ENCODE measurements around the gene TEKT4.
"Not testable (repeated sequence)": the region's sequence is repeated elsewhere in the genome, so short reads cannot be mapped to it uniquely, and the experiment has no call there.

Gene TEKT4

DNA sequence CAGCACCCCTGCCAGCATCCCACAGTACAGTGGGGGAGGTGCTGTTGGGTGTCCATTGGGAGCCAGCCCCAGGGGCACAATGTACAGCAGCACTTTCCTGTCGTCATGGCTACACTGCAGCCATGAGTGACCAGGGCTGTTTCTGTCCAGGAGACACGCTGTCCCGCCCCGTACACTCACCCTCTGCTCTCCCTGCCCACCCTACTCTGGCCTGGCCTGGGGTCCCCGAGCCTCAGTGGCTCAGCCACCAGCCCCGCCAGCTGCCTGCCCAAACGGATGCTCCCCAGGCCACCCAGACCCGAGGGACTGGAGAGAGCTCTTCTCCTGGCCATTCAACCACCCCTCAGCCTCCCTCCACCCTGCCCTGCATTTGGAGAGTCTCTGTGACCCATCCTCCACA, 9.3 kb downstream of the TEKT4 start:
- Histone ChIP-seq H3K79me2 (ENCODE audit: control insufficient read depth, low read length) (no peaks in the 10 kb centered on the region), H3K4me2 (ENCODE audit: low read length) (no peak overlapping the region), H3K27me3 (ENCODE audit: control insufficient read depth, low read length) (no peaks in the 10 kb centered on the region), H4K20me1 (ENCODE audit: control insufficient read depth, insufficient read depth, low read depth, low read length) (no peaks in the 10 kb centered on the region), H3K9me2 (replicated peaks; ENCODE audit: control insufficient read depth, low read length) (no peaks in the 10 kb centered on the region), H3K4me1 (ENCODE audit: control insufficient read depth, low read length) (no peaks in the 10 kb centered on the region), H3K9me3 (ENCODE audit: control insufficient read depth, insufficient read depth, low read length) (no peaks in the 10 kb centered on the region), H3K36me3 (ENCODE audit: control insufficient read depth, low read length) (no peaks in the 10 kb centered on the region), H3K4me3 (ENCODE audit: low read length) (no peak overlapping the region), H3K27ac (ENCODE audit: low read depth, low read length) (no peak overlapping the region), H3F3A (ENCODE audit: control insufficient read depth, insufficient read depth) (no peaks in the 10 kb centered on the region)
- TF ChIP-seq, protein P1, sequence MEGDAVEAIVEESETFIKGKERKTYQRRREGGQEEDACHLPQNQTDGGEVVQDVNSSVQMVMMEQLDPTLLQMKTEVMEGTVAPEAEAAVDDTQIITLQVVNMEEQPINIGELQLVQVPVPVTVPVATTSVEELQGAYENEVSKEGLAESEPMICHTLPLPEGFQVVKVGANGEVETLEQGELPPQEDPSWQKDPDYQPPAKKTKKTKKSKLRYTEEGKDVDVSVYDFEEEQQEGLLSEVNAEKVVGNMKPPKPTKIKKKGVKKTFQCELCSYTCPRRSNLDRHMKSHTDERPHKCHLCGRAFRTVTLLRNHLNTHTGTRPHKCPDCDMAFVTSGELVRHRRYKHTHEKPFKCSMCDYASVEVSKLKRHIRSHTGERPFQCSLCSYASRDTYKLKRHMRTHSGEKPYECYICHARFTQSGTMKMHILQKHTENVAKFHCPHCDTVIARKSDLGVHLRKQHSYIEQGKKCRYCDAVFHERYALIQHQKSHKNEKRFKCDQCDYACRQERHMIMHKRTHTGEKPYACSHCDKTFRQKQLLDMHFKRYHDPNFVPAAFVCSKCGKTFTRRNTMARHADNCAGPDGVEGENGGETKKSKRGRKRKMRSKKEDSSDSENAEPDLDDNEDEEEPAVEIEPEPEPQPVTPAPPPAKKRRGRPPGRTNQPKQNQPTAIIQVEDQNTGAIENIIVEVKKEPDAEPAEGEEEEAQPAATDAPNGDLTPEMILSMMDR (IDR thresholded peaks at IDR 0.05; ENCODE audit: low read depth, low read length, poor library complexity, severe bottlenecking) = no peak
- TF ChIP-seq EZH2phosphoT487 (IDR thresholded peaks at IDR 0.05; ENCODE audit: borderline replicate concordance, low read length) = no peak

GRCh38 chr2:94881070-94881469, 9.8 kb downstream of the TEKT4 start:
- Histone ChIP-seq H3K9me2 (replicated peaks; ENCODE audit: control insufficient read depth, low read length) (no peaks in the 10 kb centered on the region), H3K4me3 (ENCODE audit: low read length) (no peak overlapping the region), H3K4me2 (ENCODE audit: low read length) (no peak overlapping the region), H3K27ac (ENCODE audit: low read depth, low read length) (no peak overlapping the region), H3K36me3 (ENCODE audit: control insufficient read depth, low read length) (no peaks in the 10 kb centered on the region), H3F3A (ENCODE audit: control insufficient read depth, insufficient read depth) (no peaks in the 10 kb centered on the region), H3K27me3 (ENCODE audit: control insufficient read depth, low read length) (no peaks in the 10 kb centered on the region), H3K4me1 (ENCODE audit: control insufficient read depth, low read length) (no peaks in the 10 kb centered on the region), H3K9me3 (ENCODE audit: control insufficient read depth, insufficient read depth, low read length) (no peaks in the 10 kb centered on the region), H4K20me1 (ENCODE audit: control insufficient read depth, insufficient read depth, low read depth, low read length) (no peaks in the 10 kb centered on the region), H3K79me2 (ENCODE audit: control insufficient read depth, low read length) (no peaks in the 10 kb centered on the region)
- TF ChIP-seq, protein P1 (IDR thresholded peaks at IDR 0.05; ENCODE audit: low read depth, low read length, poor library complexity, severe bottlenecking) = no peak

DNA sequence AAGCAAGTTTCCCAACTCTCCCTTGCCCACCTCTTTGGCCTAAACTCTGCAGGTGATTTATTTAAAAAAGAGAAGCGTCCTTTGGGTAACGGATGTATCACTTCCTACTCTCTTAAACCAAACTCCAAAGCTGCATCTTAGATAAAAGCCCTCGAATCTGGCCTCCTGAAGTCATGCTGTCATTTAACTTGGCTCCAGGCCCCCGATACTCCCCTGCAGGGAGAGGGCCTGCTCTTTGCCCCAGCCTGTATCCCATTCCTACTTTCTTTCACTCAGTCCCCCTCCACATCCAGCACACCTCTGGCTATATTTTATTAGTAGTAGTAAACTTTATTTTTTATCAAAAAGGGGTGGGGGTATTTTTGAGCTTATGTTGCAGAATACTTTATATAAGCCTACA, 19.0 kb downstream of the TEKT4 start:
- Histone ChIP-seq H3K36me3 (ENCODE audit: control insufficient read depth, low read length) (no peaks in the 10 kb centered on the region), H3K27ac (ENCODE audit: low read depth, low read length) (no peak overlapping the region), H3K27me3 (ENCODE audit: control insufficient read depth, low read length) (no peaks in the 10 kb centered on the region), H3F3A (ENCODE audit: control insufficient read depth, insufficient read depth) (no peaks in the 10 kb centered on the region), H4K20me1 (ENCODE audit: control insufficient read depth, insufficient read depth, low read depth, low read length) (no peaks in the 10 kb centered on the region), H3K9me3 (ENCODE audit: control insufficient read depth, insufficient read depth, low read length) (no peaks in the 10 kb centered on the region), H3K4me2 (ENCODE audit: low read length) (no peak overlapping the region), H3K79me2 (ENCODE audit: control insufficient read depth, low read length) (no peaks in the 10 kb centered on the region), H3K9me2 (replicated peaks; ENCODE audit: control insufficient read depth, low read length) (no peaks in the 10 kb centered on the region), H3K4me3 (ENCODE audit: low read length) (no peak overlapping the region), H3K4me1 (ENCODE audit: control insufficient read depth, low read length) (no peaks in the 10 kb centered on the region)
- TF ChIP-seq, protein P1 (IDR thresholded peaks at IDR 0.05; ENCODE audit: low read depth, low read length, poor library complexity, severe bottlenecking) = no peak
- TF ChIP-seq EZH2phosphoT487 (IDR thresholded peaks at IDR 0.05; ENCODE audit: borderline replicate concordance, low read length) = no peak

- H3F3A ChIP-seq (ENCODE audit: control insufficient read depth, insufficient read depth); H3K79me2 ChIP-seq (ENCODE audit: control insufficient read depth, low read length); H3K4me2 ChIP-seq (ENCODE audit: low read length); H3K4me3 ChIP-seq (ENCODE audit: low read length); H3K9me2 ChIP-seq (replicated peaks; ENCODE audit: control insufficient read depth, low read length); H3K9me3 ChIP-seq (ENCODE audit: control insufficient read depth, insufficient read depth, low read length); H3K4me1 ChIP-seq (ENCODE audit: control insufficient read depth, low read length); H3K36me3 ChIP-seq (ENCODE audit: control insufficient read depth, low read length); H3K27ac ChIP-seq (ENCODE audit: low read depth, low read length); H4K20me1 ChIP-seq (ENCODE audit: control insufficient read depth, insufficient read depth, low read depth, low read length); H3K27me3 ChIP-seq (ENCODE audit: control insufficient read depth, low read length): not testable (repeated sequence)
These were observed 24.0 kb downstream of the TEKT4 start for GRCh38 chr2:94895273-94895672.

GRCh38 chr2:94906976-94907375, 35.7 kb downstream of the TEKT4 start:
- H3K27me3 ChIP-seq (ENCODE audit: control insufficient read depth, low read length); H3K79me2 ChIP-seq (ENCODE audit: control insufficient read depth, low read length); H3K9me3 ChIP-seq (ENCODE audit: control insufficient read depth, insufficient read depth, low read length); H3K4me3 ChIP-seq (ENCODE audit: low read length); H3K4me2 ChIP-seq (ENCODE audit: low read length); H4K20me1 ChIP-seq (ENCODE audit: control insufficient read depth, insufficient read depth, low read depth, low read length); H3F3A ChIP-seq (ENCODE audit: control insufficient read depth, insufficient read depth); H3K27ac ChIP-seq (ENCODE audit: low read depth, low read length); H3K9me2 ChIP-seq (replicated peaks; ENCODE audit: control insufficient read depth, low read length); H3K36me3 ChIP-seq (ENCODE audit: control insufficient read depth, low read length); H3K4me1 ChIP-seq (ENCODE audit: control insufficient read depth, low read length): not testable (repeated sequence)
